HEK293T (cell line): ENCODE measurements around the gene SUSD6.
"Not testable (repeated sequence)": the region's sequence is repeated elsewhere in the genome, so short reads cannot be mapped to it uniquely, and the experiment has no call there.

Experiments
- CTCF ChIA-PET: fragments of 350-600 bp; formaldehyde crosslinking; extraction: SDS; loops from one replicate; lab custom pipeline; 2021; ENCODE audit warnings: antibody characterized with exemption, inconsistent platforms; lab: Yijun Ruan, JAX
- POLR2A ChIA-PET: fragments of 350-600 bp; formaldehyde crosslinking; extraction: SDS; loops from one replicate; lab custom pipeline; 2020; ENCODE audit warnings: antibody characterized with exemption, inconsistent platforms; lab: Yijun Ruan, JAX
- DNase-seq: peaks from one replicate; pipeline ENCODE4 v3.0.0; 2012; ENCODE audit warnings: mixed read lengths; ENCODE audit errors: extremely low spot score
- ARNT ChIP-seq: fragments of 450-650 bp; IDR thresholded peaks from 2 replicates; pipeline ENCODE4 v1.6.1; 2017; ENCODE audit warnings: mild to moderate bottlenecking
- BHLHE40 ChIP-seq: fragments of 450-650 bp; IDR thresholded peaks from 2 replicates; pipeline ENCODE4 v1.6.1; 2016; ENCODE audit warnings: mild to moderate bottlenecking, moderate library complexity, borderline replicate concordance
- CTBP1 ChIP-seq: fragments of 450-650 bp; IDR thresholded peaks from 2 replicates; pipeline ENCODE4 v1.6.1; 2016; ENCODE audit warnings: borderline replicate concordance
- ELF4 ChIP-seq: fragments of 450-650 bp; IDR thresholded peaks from 2 replicates; pipeline ENCODE4 v1.6.1; 2017; ENCODE audit warnings: antibody characterized with exemption
- FOXA1 ChIP-seq: fragments of 450-650 bp; IDR thresholded peaks from 2 replicates; pipeline ENCODE4 v1.6.1; 2016; ENCODE audit warnings: mild to moderate bottlenecking
- FOXK2 ChIP-seq: fragments of 450-650 bp; IDR thresholded peaks from 2 replicates; pipeline ENCODE4 v1.6.1; 2016; ENCODE audit warnings: mild to moderate bottlenecking
- FOXM1 ChIP-seq: fragments of 450-650 bp; IDR thresholded peaks from 2 replicates; pipeline ENCODE4 v1.6.1; 2017; ENCODE audit warnings: mild to moderate bottlenecking, borderline replicate concordance
- HDGF ChIP-seq: fragments of 450-650 bp; IDR thresholded peaks from 2 replicates; pipeline ENCODE4 v1.6.1; 2017; ENCODE audit warnings: antibody characterized with exemption, borderline replicate concordance
- L3MBTL2 ChIP-seq: fragments of 450-650 bp; conservative IDR thresholded peaks from 2 replicates; pipeline ENCODE4 v1.6.1; 2016; ENCODE audit warnings: mild to moderate bottlenecking
- LEF1 ChIP-seq: fragments of 450-650 bp; IDR thresholded peaks from 2 replicates; pipeline ENCODE4 v1.6.1; 2017; ENCODE audit warnings: mild to moderate bottlenecking, borderline replicate concordance
- NFRKB ChIP-seq: fragments of 450-650 bp; IDR thresholded peaks from 2 replicates; pipeline ENCODE4 v1.6.1; 2016; ENCODE audit warnings: mild to moderate bottlenecking, moderate library complexity
- SP1 ChIP-seq: fragments of 450-650 bp; IDR thresholded peaks from 2 replicates; pipeline ENCODE4 v1.6.1; 2017
- SUZ12 ChIP-seq: fragments of 450-650 bp; IDR thresholded peaks from 2 replicates; pipeline ENCODE4 v1.6.1; 2016; ENCODE audit warnings: mild to moderate bottlenecking
- TARDBP ChIP-seq: fragments of 450-650 bp; IDR thresholded peaks from 2 replicates; pipeline ENCODE4 v1.6.1; 2016
- ZNF384 ChIP-seq: fragments of 450-650 bp; IDR thresholded peaks from 2 replicates; pipeline ENCODE4 v1.6.1; 2016
- TF ChIP-seq, protein P1 (sequence below): fragments of 450-650 bp; IDR thresholded peaks from 2 replicates; pipeline ENCODE4 v1.6.1; 2016

The SUSD6 gene

DNA sequence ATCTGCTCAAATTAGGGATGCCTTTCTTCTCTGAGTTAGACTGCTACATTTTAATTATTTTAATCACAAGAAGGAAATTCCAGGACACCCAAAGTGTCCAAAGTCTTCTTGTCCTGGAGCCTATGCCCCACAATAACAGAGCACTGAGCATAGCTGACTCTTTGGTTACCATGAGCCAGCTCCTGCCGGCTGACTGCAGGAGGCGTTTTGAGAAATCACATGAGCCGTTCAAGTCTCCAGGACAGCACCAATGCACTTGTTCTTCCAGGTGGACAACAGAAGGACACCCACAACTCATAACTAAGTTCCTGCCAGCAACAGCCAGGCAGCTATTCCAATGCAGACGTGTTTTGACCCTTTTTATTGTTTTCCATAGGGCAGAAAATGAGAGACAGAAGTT is 109.5 kb downstream of the SUSD6 start:
- TF ChIP-seq BHLHE40: no peak
- TF ChIP-seq CTBP1: no peak
- ChIA-PET POLR2A (no interaction called here), CTCF (no interaction called here)
- no peak for DNase-seq

DNA sequence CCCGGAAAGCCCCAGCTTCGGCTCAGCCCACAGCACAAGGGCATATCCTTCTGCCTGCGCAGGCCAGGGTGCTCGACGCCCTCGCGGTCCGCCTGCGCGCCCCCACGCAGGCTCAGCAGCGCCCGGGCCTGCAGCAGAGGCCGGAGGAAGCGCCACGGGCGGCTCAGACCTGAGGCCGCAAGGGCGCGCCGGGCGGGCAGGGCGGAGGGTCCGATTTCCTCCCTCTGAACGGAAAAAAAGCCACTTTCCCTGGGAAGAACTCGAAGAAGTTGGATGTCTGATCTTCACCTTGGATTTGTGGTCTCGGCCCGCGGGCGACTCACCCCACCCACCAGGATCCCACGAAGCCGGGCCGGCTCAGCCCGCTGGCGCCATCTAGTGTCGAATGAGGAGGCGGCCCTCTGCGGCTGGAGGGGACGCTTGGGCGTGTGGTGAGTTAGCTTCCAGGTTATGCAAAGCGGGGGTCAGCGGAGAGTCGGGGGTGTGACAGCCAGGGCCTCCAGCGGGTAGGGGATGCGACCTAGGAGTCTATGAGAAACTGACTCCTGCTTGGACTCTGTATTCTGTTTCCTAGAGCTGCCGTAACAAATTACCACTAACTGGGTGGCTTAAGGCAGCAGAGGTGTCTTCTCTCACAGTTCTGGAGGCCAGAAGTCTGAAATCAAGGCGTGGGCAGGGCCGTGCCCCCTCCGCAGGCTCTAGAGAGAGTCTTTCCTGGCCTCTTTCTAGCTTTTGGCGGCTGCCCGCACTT is 115.5 kb downstream of the SUSD6 start:
- CTCF ChIA-PET: interaction anchor here (0.6 to 1.7 kb wide), 13 partner anchors 9 to 191 kb away, joined by 3 to 16 read pairs (median 3); no protein-coding TSS in a partner anchor
- POLR2A ChIA-PET: no interaction called here
- TF ChIP-seq FOXA1: no peak
- no peak for TF ChIP-seq CTBP1
- no peak for TF ChIP-seq NFRKB
- TF ChIP-seq LEF1: no peak
- TF ChIP-seq ARNT: no peak
- peak; percentile 89 for DNase-seq

DNA sequence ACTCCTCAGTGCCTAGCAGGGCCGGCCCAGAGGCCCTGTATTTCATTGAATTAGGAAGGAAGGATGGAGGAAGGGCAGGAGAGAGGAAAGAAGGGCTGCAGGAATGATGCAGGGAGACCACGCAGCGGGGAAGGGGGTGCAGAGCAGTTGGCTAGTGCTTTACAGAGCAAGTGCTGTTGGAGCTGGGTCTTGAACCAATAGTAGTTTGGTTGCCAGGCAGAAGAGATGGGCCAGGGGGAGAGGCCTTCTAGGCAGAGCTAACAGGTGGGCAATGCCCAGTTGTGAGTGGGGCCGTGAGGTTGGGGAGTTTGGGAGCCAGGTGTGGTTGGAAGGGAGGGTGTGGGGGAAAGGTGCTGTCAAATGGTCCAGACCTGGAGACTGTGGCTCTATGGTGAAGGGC is 116.5 kb downstream of the SUSD6 start:
- CTCF ChIA-PET: interaction anchor here (1.1 to 1.7 kb wide), 6 partner anchors 14 to 192 kb away, joined by 3 to 16 read pairs (median 4); no protein-coding TSS in a partner anchor
- POLR2A ChIA-PET: interaction anchor here (0.6 kb wide), 1 partner anchor 129 kb away, joined by 3 read pairs; no protein-coding TSS in a partner anchor
- no peak for DNase-seq
- no peak for TF ChIP-seq CTBP1
- TF ChIP-seq TARDBP: no peak
- no peak for TF ChIP-seq ZNF384
- no peak for TF ChIP-seq LEF1
- TF ChIP-seq NFRKB: no peak
- TF ChIP-seq ELF4: no peak
- no peak for TF ChIP-seq SP1
- TF ChIP-seq, protein P1, sequence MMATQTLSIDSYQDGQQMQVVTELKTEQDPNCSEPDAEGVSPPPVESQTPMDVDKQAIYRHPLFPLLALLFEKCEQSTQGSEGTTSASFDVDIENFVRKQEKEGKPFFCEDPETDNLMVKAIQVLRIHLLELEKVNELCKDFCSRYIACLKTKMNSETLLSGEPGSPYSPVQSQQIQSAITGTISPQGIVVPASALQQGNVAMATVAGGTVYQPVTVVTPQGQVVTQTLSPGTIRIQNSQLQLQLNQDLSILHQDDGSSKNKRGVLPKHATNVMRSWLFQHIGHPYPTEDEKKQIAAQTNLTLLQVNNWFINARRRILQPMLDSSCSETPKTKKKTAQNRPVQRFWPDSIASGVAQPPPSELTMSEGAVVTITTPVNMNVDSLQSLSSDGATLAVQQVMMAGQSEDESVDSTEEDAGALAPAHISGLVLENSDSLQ: no peak
- no peak for TF ChIP-seq FOXK2
- TF ChIP-seq HDGF: no peak
- TF ChIP-seq FOXA1: no peak
- no peak for TF ChIP-seq FOXM1
- no peak for TF ChIP-seq L3MBTL2
- no peak for TF ChIP-seq ARNT
- no peak for TF ChIP-seq BHLHE40
- no peak for TF ChIP-seq SUZ12

DNA sequence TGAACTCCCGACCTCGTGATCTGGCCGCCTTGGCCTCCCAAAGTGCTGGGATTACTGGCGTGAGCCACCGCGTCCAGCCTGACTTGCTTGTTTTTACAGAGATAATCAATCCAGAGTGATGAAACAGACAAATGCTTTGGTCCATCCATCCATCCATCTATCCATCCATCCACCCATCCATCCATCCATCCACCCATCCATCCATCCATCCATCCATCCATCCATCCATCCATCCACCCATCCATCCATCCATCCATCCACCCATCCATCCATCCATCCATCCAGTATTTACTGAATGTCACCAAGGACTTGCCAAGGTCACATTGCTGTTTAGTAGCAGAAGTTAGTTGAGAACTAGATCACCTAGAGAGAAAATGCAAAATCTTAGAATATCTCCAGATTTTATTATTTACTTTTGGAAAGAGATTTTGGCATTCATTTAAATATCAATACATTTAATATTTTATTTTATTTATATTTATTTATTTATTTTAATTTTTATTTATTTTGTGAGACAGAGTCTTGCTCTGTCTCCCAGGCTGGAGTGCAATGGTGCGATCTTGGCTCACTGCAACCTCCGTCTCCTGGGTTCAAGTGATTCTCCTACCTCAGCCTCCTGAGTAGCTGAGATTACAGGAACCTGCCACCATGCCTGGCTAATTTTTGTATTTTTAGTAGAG is 120.7 kb downstream of the SUSD6 start:
- CTCF ChIA-PET: interaction anchor here (0.6 kb wide), 1 partner anchor 139 kb away, joined by 3 read pairs; no protein-coding TSS in a partner anchor
- DNase-seq, POLR2A ChIA-PET: not testable (repeated sequence)

DNA sequence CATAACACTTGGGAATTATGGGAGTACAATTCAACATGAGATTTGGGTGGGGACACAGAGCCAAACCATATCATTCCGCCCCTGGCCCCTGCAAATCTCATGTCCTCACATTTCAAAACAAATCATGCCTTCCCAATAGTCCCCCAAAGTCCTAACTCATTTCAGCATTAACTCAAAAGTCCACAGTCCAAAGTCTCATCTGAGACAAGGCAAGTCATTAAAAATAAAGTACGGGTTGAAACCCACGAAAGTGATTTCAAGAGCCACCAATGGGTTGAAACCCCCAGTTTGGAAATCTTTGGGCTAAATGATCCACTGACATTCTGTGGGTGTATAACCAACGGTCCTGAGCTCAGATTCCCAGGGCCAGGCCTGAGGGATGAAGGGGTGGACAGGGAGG is 125.0 kb downstream of the SUSD6 start:
- DNase-seq, CTCF ChIA-PET, POLR2A ChIA-PET: not testable (repeated sequence)

DNA sequence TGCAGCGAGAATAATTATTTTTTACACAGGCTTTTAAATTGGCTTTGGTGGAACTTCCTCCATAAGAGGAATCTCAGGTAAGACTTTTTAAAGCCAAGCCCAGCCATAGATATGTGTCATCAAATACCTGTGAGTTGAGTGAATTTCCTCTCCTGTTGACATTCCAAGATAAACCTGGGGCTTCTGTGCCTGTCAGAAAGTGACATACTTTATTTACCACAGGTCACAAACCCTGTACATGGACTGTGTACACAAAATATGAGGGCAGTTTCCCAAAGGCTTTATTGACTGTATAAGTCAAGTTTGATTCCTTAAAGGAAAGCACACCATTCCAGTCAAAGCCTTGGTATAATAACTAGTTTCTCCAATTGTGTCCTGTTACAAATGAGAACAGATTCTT is 129.7 kb downstream of the SUSD6 start:
- DNase-seq: no peak
- ChIA-PET POLR2A (no interaction called here), CTCF (no interaction called here)
- TF ChIP-seq LEF1: no peak
- TF ChIP-seq CTBP1: no peak
- no peak for TF ChIP-seq SP1
- no peak for TF ChIP-seq BHLHE40
- no peak for TF ChIP-seq NFRKB
- TF ChIP-seq FOXK2: no peak

DNA sequence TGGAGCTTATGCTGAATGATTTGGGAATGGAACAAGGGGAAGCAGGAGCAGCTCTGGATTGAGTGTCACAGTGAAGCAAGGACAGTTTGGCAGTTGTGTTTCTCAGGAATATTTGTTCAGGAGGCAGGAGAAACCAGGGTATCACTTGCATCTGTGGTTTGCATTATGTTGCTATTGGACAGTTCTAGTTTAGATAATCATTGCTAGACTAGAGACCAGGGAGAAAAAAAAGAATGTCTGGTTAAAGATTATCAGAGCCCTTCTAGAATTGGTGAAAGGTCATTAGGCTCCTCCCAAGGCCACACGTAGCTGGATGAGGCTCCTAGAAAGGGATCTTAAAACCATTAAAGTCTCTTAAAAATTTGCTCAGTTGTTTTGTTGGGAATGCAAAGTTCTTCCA is 138.6 kb downstream of the SUSD6 start:
- ChIA-PET CTCF (no interaction called here), POLR2A (interaction anchor here (1.1 to 2.1 kb wide), 2 partner anchors 11 to 17 kb away, joined by 3 to 11 read pairs; partner anchors contain the start of gene SRSF5)
- no peak for DNase-seq
- no peak for TF ChIP-seq SUZ12
- TF ChIP-seq HDGF: no peak
- no peak for TF ChIP-seq SP1
- no peak for TF ChIP-seq FOXK2
- TF ChIP-seq L3MBTL2: no peak
- no peak for TF ChIP-seq FOXM1
- TF ChIP-seq CTBP1: no peak
- TF ChIP-seq LEF1: no peak
- TF ChIP-seq FOXA1: no peak
- TF ChIP-seq ZNF384: no peak
- TF ChIP-seq ELF4: no peak
- TF ChIP-seq ARNT: no peak
- TF ChIP-seq TARDBP: no peak
- no peak for TF ChIP-seq BHLHE40
- TF ChIP-seq, protein P1: no peak
- TF ChIP-seq NFRKB: no peak
